Thyroid gland (tissue), 4 donors: ENCODE results near the gene GALNT2.

ENCODE experiments used
- POLR2A ChIP-seq, 2 donors: fragments of 450-650 bp; IDR thresholded peaks; one replicate each; pipeline ENCODE4 v1.6.1; 2017; ENCODE audit warnings: antibody characterized with exemption in 2 of 2, mild to moderate bottlenecking in 2 of 2, moderate library complexity in 1 of 2
- TF ChIP-seq, protein P1 (sequence below), 6 experiments: fragments of 200-600 bp in 3 of 6; fragments of 450-650 bp in 3 of 6; sonication (generic) in 3 of 6; IDR thresholded peaks; one replicate each; pipeline ENCODE4 v1.5.1; 2016 to 2019; ENCODE audit warnings: antibody characterized with exemption in 6 of 6, mild to moderate bottlenecking in 2 of 6, inconsistent platforms in 1 of 6, moderate library complexity in 1 of 6

DNA sequence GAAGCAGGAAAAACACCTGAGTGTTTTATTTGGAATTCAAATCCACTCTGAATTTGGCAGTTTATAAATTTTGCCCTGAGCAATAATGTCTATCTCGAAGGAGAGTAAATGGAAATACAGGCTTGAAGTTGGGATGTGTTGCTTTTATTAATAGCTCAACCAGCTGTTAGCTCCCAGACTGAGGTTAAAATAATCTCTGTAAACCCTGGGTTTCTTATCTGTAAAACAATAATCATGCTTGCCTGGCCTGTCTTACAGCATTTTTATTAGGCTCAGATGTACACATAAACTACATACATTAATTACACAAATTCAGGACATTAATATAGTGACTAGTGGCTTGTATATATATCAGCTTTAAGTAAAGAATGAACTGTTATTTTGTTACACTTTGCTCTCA is 148.5 kb downstream of the GALNT2 start:
- TF ChIP-seq, protein P1, sequence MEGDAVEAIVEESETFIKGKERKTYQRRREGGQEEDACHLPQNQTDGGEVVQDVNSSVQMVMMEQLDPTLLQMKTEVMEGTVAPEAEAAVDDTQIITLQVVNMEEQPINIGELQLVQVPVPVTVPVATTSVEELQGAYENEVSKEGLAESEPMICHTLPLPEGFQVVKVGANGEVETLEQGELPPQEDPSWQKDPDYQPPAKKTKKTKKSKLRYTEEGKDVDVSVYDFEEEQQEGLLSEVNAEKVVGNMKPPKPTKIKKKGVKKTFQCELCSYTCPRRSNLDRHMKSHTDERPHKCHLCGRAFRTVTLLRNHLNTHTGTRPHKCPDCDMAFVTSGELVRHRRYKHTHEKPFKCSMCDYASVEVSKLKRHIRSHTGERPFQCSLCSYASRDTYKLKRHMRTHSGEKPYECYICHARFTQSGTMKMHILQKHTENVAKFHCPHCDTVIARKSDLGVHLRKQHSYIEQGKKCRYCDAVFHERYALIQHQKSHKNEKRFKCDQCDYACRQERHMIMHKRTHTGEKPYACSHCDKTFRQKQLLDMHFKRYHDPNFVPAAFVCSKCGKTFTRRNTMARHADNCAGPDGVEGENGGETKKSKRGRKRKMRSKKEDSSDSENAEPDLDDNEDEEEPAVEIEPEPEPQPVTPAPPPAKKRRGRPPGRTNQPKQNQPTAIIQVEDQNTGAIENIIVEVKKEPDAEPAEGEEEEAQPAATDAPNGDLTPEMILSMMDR (IDR thresholded peaks at IDR 0.05), result no peak
- TF ChIP-seq POLR2A (IDR thresholded peaks at IDR 0.05), result no peak
